GM18951 (cell line): ENCODE results near the gene SNX2.
"Not testable (repeated sequence)": the region's sequence is repeated elsewhere in the genome, so short reads cannot be mapped to it uniquely, and the experiment has no call there.

ENCODE experiments used
- POLR2A ChIP-seq: IDR thresholded peaks from 4 replicates; pipeline ENCODE4 v1.6.1; 2011; ENCODE audit warnings: mild to moderate bottlenecking; ENCODE audit not compliant: insufficient read length, insufficient read depth; ENCODE audit errors: extremely low read depth
- in situ Hi-C: fragments of 300-500 bp; cut with MboI; formaldehyde crosslinking; loops from one replicate; pipeline ENCODE4 v1.12.0; 2022; ENCODE audit warnings: low sequenced_read_pairs, mixed read lengths, inconsistent platforms; ENCODE audit not compliant: unreplicated experiment

SNX2 gene

GRCh38 chr5:122836947-122837346 is 62.1 kb downstream of the SNX2 start:
- in situ Hi-C loops = no loop called here
- TF ChIP-seq POLR2A = no peak

GRCh38 chr5:122839731-122840130 is 64.9 kb downstream of the SNX2 start:
- no peak for TF ChIP-seq POLR2A
- in situ Hi-C loops = no loop called here

GRCh38 chr5:122842016-122842580 is 67.2 kb downstream of the SNX2 start:
- in situ Hi-C loops = no loop called here
- no peak for TF ChIP-seq POLR2A

DNA sequence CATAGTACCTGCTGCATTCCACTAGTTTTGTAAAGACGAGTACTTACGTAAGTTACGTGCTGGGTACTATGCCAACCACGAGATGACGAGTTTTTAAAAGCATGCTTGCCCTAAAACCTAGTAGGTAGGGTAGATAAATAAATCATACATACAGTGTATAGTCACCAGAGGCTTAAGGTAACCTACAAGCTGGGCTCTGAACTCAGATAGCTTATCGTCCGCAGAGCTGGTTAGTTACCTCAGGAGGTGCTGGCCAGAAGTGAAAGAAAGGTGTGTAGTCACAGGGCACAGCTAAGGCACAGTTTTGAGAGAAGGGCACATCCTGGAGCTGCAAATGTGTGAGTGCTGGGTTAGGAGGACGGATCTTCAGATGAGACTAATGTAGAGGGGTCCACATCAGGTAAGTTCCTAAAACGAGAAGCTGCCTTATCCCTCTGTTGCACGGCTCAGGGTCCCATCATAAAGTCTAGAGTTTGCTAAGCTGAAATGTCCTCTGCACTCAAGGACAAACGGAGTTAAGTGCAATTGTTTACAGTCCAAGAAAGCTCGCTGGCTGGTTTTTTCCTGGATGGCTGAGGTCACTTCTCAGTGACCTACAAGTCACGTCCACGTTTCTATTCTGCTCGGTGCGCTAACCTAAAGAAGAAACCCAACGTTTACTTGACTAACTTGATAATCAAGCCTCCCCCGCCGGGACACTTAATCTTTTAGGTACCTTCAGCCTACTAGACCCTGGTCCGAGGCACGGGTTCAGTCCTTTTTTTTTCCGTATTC is 69.4 kb downstream of the SNX2 start:
- TF ChIP-seq POLR2A = no peak
- in situ Hi-C loops = no loop called here

- no peak for TF ChIP-seq POLR2A
- in situ Hi-C loops = no loop called here
Measured at GRCh38 chr5:122844910-122845228, 70.0 kb downstream of the SNX2 start.

DNA sequence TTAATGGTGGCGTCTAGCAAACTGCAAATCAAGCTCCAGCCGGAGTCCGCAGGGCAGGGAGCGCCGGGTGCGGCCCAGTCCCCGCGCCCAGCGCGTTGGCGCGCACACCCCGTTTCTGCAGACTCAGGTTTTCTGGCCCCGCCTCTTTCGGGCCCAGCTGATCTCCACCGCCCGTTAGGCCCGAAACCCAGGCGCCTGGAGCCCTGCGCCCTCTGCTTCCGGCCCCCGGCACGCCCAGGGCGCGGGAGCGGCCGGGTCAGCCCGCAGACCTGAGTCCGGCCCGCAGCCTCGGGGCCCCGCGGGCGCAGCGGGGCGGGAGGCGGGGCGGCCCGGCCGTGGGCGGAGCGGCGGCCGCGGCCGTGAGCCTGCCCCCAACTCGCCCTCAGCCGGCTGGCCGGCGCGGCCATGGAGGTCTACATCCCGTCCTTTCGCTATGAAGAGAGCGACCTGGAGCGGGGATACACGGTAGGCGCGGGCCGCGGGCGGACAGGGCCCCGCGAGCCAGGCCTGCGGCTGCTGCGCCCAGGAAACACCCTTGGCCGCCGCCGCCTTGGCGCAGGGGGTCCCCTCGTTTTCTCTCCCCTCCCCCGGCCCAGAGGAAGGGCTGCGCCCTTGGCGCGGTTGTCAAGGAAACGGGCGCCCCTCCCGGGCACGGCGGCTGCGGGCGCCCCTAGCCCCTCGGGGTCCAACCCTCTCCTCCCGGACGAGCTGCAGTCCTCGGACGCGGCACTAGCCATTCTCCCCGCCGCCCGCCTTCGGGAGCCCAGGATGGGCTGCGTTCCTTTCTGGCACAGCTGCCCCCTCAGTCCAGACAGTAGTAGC is 70.6 kb downstream of the SNX2 start, which contains the start of gene SNX24:
Gene SNX24 (plus strand): TSS at position 385 of the 822 bp plus-strand sequence. CDS start 21 bp downstream, at position 406.
- in situ Hi-C loops = no loop called here
- TF ChIP-seq POLR2A = peak; percentile 69

DNA sequence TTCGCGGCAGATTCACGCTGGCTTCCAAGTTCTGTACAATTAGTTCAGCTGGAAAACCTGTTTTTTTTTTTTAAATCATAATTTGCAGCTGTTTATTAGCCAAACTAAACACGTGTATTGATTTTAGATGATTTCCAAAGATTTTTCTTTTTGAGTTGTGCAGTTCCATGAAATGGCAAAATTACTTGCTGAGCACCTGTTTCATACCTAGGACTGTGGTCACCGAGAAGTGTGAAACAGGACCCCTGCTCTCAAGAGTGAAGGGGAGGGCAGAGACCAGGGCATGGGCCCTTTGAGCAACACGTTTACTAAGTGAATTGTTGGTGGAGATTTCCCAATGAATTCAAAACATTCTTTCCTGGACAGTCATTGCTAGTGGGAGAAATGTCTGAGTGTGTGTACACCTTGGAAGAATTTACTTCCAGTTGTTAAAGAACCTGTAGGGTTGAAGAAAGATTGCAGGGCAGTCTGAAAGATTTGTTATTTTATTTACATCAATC is 71.2 kb downstream of the SNX2 start:
- no peak for TF ChIP-seq POLR2A
- in situ Hi-C loops = no loop called here

GRCh38 chr5:122847687-122848081 is 72.8 kb downstream of the SNX2 start:
- no peak for TF ChIP-seq POLR2A
- in situ Hi-C loops = no loop called here

GRCh38 chr5:122849771-122850170 is 74.9 kb downstream of the SNX2 start:
- TF ChIP-seq POLR2A = no peak
- in situ Hi-C loops = no loop called here

DNA sequence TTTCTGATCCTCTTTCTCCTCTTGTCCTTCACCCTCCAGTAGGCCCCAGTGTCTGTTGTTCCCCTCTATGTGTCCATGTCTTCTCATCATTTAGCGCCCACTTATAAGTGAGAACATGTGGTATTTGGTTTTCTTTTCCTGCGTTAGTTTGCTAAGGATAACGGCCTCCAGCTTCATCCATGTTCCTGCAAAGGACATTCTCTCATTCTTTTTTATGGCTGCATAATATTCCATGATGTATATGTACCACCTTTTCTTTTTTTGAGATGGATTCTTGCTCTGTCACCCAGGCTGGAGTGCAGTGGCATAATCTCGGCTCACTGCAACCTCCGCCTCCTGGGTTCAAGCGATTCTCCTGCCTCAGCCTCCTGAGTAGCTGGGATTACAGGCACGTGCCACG is 82.7 kb downstream of the SNX2 start:
- in situ Hi-C loops = not testable (repeated sequence)

GRCh38 chr5:122858451-122858850 is 83.6 kb downstream of the SNX2 start:
- in situ Hi-C loops = no loop called here
- no peak for TF ChIP-seq POLR2A

GRCh38 chr5:122863240-122863639 is 88.4 kb downstream of the SNX2 start:
- in situ Hi-C loops = no loop called here
- no peak for TF ChIP-seq POLR2A

- TF ChIP-seq POLR2A = no peak
- in situ Hi-C loops = no loop called here
Measured at GRCh38 chr5:122863721-122864120, 88.8 kb downstream of the SNX2 start.
